H9 (cell line): ENCODE data around the gene GPC6. TPM values are rescaled to one million over a fixed set of nuclear protein-coding genes. Genes with fewer than 3 reads are reported as not detected.

Source experiments
- DNase-seq: peaks from one replicate; pipeline ENCODE4 v3.0.0-alpha.2; 2017
- H2AFZ ChIP-seq: one replicate; pipeline ENCODE4 v1.6.1; 2013; ENCODE audit warnings: mild to moderate bottlenecking, low read length, control low read depth, moderate library complexity
- H2AK5ac ChIP-seq: 2 replicates; pipeline ENCODE4 v1.6.1; 2013; ENCODE audit warnings: low read length, control low read depth, mixed read lengths; ENCODE audit not compliant: insufficient read length
- H2BK120ac ChIP-seq: one replicate; pipeline ENCODE4 v1.6.1; 2013; ENCODE audit warnings: low read depth, mild to moderate bottlenecking, low read length, control low read depth, inconsistent platforms; ENCODE audit not compliant: poor library complexity, severe bottlenecking
- H2BK12ac ChIP-seq: 2 replicates; pipeline ENCODE4 v1.6.1; 2013; ENCODE audit warnings: low read length, control low read depth, mixed read lengths, low read depth; ENCODE audit not compliant: insufficient read length
- H2BK15ac ChIP-seq: 2 replicates; pipeline ENCODE4 v1.6.1; 2013; ENCODE audit warnings: low read depth, low read length, control low read depth
- H2BK20ac ChIP-seq: one replicate; pipeline ENCODE4 v1.6.1; 2013; ENCODE audit warnings: low read depth, mild to moderate bottlenecking, low read length, control low read depth, inconsistent platforms; ENCODE audit not compliant: poor library complexity, severe bottlenecking
- H2BK5ac ChIP-seq: 2 replicates; pipeline ENCODE4 v1.6.1; 2013; ENCODE audit warnings: low read length, control low read depth, mixed read lengths; ENCODE audit not compliant: insufficient read length
- H3K14ac ChIP-seq: 2 replicates; pipeline ENCODE4 v1.6.1; 2013; ENCODE audit warnings: low read length, control low read depth; ENCODE audit not compliant: insufficient read depth
- H3K18ac ChIP-seq: 2 replicates; pipeline ENCODE4 v1.6.1; 2013; ENCODE audit warnings: low read depth, mild to moderate bottlenecking, mixed read lengths, low read length, control low read depth; ENCODE audit not compliant: insufficient read length
- H3K23ac ChIP-seq: 2 replicates; pipeline ENCODE4 v1.6.1; 2013; ENCODE audit warnings: low read length, control low read depth, mixed read lengths, low read depth; ENCODE audit not compliant: insufficient read length
- H3K23me2 ChIP-seq: 2 replicates; pipeline ENCODE4 v1.6.1; 2013; ENCODE audit warnings: low read depth, mild to moderate bottlenecking, mixed read lengths, low read length, control low read depth; ENCODE audit not compliant: insufficient read length, poor library complexity, severe bottlenecking
- H3K27ac ChIP-seq: 2 replicates; pipeline ENCODE4 v1.5.1; 2013; ENCODE audit warnings: low read length, control low read depth, mixed read lengths, low read depth; ENCODE audit not compliant: insufficient read length
- H3K27me3 ChIP-seq: 2 replicates; pipeline ENCODE4 v1.6.1; 2013; ENCODE audit warnings: low read length, control low read depth, inconsistent platforms; ENCODE audit not compliant: insufficient read depth
- H3K4ac ChIP-seq: 2 replicates; pipeline ENCODE4 v1.6.1; 2013; ENCODE audit warnings: low read depth, mild to moderate bottlenecking, control low read depth, inconsistent platforms, low read length, moderate library complexity
- H3K4me1 ChIP-seq: 2 replicates; pipeline ENCODE4 v1.6.1; 2013; ENCODE audit warnings: low read length, control low read depth, inconsistent platforms; ENCODE audit not compliant: insufficient read depth
- H3K4me2 ChIP-seq: 2 replicates; pipeline ENCODE4 v1.6.1; 2013; ENCODE audit warnings: low read length, control low read depth, mixed read lengths; ENCODE audit not compliant: insufficient read length, insufficient read depth
- H3K56ac ChIP-seq: 2 replicates; pipeline ENCODE4 v1.6.1; 2013; ENCODE audit warnings: low read depth, mild to moderate bottlenecking, mixed read lengths, low read length, control low read depth; ENCODE audit not compliant: insufficient read length
- H3K79me1 ChIP-seq: 2 replicates; pipeline ENCODE4 v1.6.1; 2013; ENCODE audit warnings: low read depth, mild to moderate bottlenecking, moderate library complexity, low read length, control low read depth, inconsistent platforms; ENCODE audit not compliant: insufficient read depth, poor library complexity, severe bottlenecking
- H3K79me2 ChIP-seq: 2 replicates; pipeline ENCODE4 v1.6.1; 2013; ENCODE audit warnings: low read length, control low read depth, inconsistent platforms; ENCODE audit not compliant: insufficient read depth
- H3K9ac ChIP-seq: 2 replicates; pipeline ENCODE4 v1.6.1; 2013; ENCODE audit warnings: low read length, control low read depth, mixed read lengths; ENCODE audit not compliant: insufficient read length; ENCODE audit errors: extremely low read depth
- H3K9me3 ChIP-seq: one replicate; pipeline ENCODE4 v1.6.1; 2013; ENCODE audit warnings: low read depth, low read length, inconsistent platforms; ENCODE audit not compliant: control insufficient read depth
- H3T11ph ChIP-seq: one replicate; pipeline ENCODE4 v1.6.1; 2013; ENCODE audit warnings: mild to moderate bottlenecking, low read length, control low read depth, inconsistent platforms
- H4K20me1 ChIP-seq: one replicate; pipeline ENCODE4 v1.6.1; 2013; ENCODE audit not compliant: control insufficient read depth, insufficient read length, insufficient read depth
- H4K5ac ChIP-seq: 2 replicates; pipeline ENCODE4 v1.6.1; 2013; ENCODE audit warnings: low read depth, mild to moderate bottlenecking, mixed read lengths, low read length, control low read depth; ENCODE audit not compliant: insufficient read length
- H4K8ac ChIP-seq: replicated peaks from 2 replicates; pipeline ENCODE4 v1.6.1; 2013; ENCODE audit warnings: low read length, control low read depth, mixed read lengths, low read depth; ENCODE audit not compliant: insufficient read length
- H4K91ac ChIP-seq: 2 replicates; pipeline ENCODE4 v1.6.1; 2013; ENCODE audit warnings: low read depth, mild to moderate bottlenecking, moderate library complexity, mixed read lengths, low read length, control low read depth; ENCODE audit not compliant: insufficient read length
- H3K27ac Mint-ChIP-seq, 3 experiments: 2 replicates in 2 of 3; 3 replicates in 1 of 3; pipeline ENCODE4 v1.8.0; 2020 to 2021; ENCODE audit warnings: mixed read lengths in 3 of 3, mild to moderate bottlenecking in 1 of 3, moderate library complexity in 1 of 3
- H3K27me3 Mint-ChIP-seq: 2 replicates; pipeline ENCODE4 v1.8.0; 2021; ENCODE audit warnings: low read depth, mild to moderate bottlenecking, moderate library complexity, mixed read lengths
- H3K36me3 Mint-ChIP-seq, 3 experiments: 2 replicates in 2 of 3; 3 replicates in 1 of 3; pipeline ENCODE4 v1.8.0; 2020 to 2021; ENCODE audit warnings: low read depth in 3 of 3, mixed read lengths in 3 of 3; ENCODE audit not compliant: insufficient read depth in 1 of 3
- H3K4me1 Mint-ChIP-seq, 2 experiments: 2 replicates each; pipeline ENCODE4 v1.8.0; 2020; ENCODE audit warnings: mixed read lengths in 2 of 2
- H3K4me3 Mint-ChIP-seq, 2 experiments: 2 replicates in 1 of 2; 3 replicates in 1 of 2; pipeline ENCODE4 v1.8.0; 2020 to 2021; ENCODE audit warnings: mild to moderate bottlenecking in 2 of 2, mixed read lengths in 2 of 2, moderate library complexity in 1 of 2
- H3K9me3 Mint-ChIP-seq, 2 experiments: 2 replicates in 1 of 2; 3 replicates in 1 of 2; pipeline ENCODE4 v1.8.0; 2020; ENCODE audit warnings: mild to moderate bottlenecking in 2 of 2, mixed read lengths in 2 of 2, moderate library complexity in 1 of 2
- WGBS: extraction: QIAGEN DNeasy Blood & Tissue Kit; methylation state at CpG from one replicate; pipeline ENCODE4 v1.1.7; 2013; ENCODE audit warnings: missing lambda C conversion rate, low lambda C conversion rate, mixed read lengths; ENCODE audit not compliant: insufficient read length; ENCODE audit errors: extremely low coverage; 5-methylcytosine and 5-hydroxymethylcytosine counted together
- total RNA-seq: library from RNA; stranded (reverse); gene quantifications from 2 replicates; pipeline ENCODE4 v1.2.1, GENCODE V29; 2021
- TF ChIP-seq, protein P1 (sequence below): fragments of 200-600 bp; sonication (generic); conservative IDR thresholded peaks from 3 replicates; pipeline ENCODE4 v1.8.0; 2021; ENCODE audit warnings: antibody characterized with exemption, mild to moderate bottlenecking

GPC6 gene
- total RNA-seq, 1 experiment from 2014 or later = 15.6 TPM

GRCh38 chr13:94007072-94007471 lies 780.5 kb downstream of the GPC6 start:
- Histone ChIP-seq H4K5ac (no peak overlapping the region), H3K9ac (no peak overlapping the region), H2BK12ac (no peak overlapping the region), H3K14ac (no peak overlapping the region), H3K27ac (no peak overlapping the region), H2BK5ac (no peak overlapping the region), H2AK5ac (no peak overlapping the region), H3K23me2 (no peaks in the 10 kb centered on the region), H3K79me2 (no peaks in the 10 kb centered on the region), H2AFZ (no peak overlapping the region), H3K79me1 (no peaks in the 10 kb centered on the region), H3K9me3 (no peaks in the 10 kb centered on the region), H2BK120ac (no peak overlapping the region), H3K23ac (no peak overlapping the region), H4K91ac (no peak overlapping the region), H3K4ac (no peak overlapping the region), H3K27me3 (no peaks in the 10 kb centered on the region), H3K18ac (no peak overlapping the region), H3K4me2 (no peak overlapping the region), H4K8ac (no peak overlapping the region), H2BK20ac (no peak overlapping the region), H2BK15ac (no peak overlapping the region), H3K4me1 (no peaks in the 10 kb centered on the region), H4K20me1 (no peaks in the 10 kb centered on the region), H3T11ph (no peak overlapping the region), H3K56ac (no peak overlapping the region)
- H3K9me3 Mint-ChIP-seq = no peaks in the 10 kb centered on the region
- TF ChIP-seq, protein P1, sequence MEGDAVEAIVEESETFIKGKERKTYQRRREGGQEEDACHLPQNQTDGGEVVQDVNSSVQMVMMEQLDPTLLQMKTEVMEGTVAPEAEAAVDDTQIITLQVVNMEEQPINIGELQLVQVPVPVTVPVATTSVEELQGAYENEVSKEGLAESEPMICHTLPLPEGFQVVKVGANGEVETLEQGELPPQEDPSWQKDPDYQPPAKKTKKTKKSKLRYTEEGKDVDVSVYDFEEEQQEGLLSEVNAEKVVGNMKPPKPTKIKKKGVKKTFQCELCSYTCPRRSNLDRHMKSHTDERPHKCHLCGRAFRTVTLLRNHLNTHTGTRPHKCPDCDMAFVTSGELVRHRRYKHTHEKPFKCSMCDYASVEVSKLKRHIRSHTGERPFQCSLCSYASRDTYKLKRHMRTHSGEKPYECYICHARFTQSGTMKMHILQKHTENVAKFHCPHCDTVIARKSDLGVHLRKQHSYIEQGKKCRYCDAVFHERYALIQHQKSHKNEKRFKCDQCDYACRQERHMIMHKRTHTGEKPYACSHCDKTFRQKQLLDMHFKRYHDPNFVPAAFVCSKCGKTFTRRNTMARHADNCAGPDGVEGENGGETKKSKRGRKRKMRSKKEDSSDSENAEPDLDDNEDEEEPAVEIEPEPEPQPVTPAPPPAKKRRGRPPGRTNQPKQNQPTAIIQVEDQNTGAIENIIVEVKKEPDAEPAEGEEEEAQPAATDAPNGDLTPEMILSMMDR = no peak
- DNase-seq = no peak
- no CpG with 5 or more reads among the region's 5 CpGs for WGBS
- no peak overlapping the region for H3K27ac Mint-ChIP-seq
- H3K27me3 Mint-ChIP-seq = no peaks in the 10 kb centered on the region
- H3K4me3 Mint-ChIP-seq = no peak overlapping the region
- H3K36me3 Mint-ChIP-seq = no peaks in the 10 kb centered on the region
- no peaks in the 10 kb centered on the region; a peak in 2 of 4 replicates for H3K4me1 Mint-ChIP-seq
